Measurements from ENCODE around the gene TCERG1L.
"Not testable (repeated sequence)": the region's sequence is repeated elsewhere in the genome, so short reads cannot be mapped to it uniquely, and the experiment has no call there.

Gene TCERG1L

DNA sequence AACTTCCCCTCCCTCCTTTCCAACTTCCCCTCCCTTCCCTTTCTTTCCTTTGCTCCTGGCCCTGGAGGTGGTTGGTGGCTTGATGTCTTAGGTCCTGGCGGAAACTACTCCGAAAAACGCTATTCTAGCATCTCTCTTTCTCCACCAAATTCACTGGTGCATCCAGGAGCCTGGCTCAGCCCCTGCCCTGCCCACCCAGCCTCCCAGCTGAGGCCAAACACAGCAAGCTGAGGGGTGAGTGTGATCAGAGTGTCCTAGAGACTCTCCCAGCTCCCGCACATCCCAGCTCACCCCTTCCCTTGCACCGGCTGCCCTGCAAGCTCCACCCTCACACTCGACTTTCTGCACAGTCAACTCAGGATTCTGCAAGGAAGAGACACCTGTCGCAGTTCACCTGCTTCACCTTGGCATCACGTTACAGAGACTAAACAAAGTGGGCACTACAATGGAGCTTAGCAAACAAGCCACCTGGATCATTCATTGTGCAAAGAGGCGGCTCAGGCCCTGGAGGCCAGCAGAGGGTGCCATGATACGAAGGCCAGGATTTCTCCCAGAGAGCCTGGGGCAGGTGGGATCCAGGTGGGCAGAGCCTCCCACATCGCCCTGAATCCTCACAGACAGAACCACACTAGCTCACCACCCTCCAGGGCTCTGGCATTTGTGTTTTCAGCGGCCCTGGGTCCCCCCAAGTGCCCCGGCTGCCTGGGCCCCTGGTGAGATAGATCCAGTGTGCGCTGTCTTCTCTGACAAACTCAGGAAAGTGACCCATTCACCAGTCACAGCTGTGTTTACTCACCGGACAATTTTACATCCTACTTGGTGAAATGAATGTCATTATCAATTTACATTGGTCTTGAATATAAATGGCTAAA, 169.6 kb downstream of the TCERG1L start:
- no peak for DNase-seq

GRCh38 chr10:131141207-131141606, 170.3 kb downstream of the TCERG1L start:
- no peak for DNase-seq

DNA sequence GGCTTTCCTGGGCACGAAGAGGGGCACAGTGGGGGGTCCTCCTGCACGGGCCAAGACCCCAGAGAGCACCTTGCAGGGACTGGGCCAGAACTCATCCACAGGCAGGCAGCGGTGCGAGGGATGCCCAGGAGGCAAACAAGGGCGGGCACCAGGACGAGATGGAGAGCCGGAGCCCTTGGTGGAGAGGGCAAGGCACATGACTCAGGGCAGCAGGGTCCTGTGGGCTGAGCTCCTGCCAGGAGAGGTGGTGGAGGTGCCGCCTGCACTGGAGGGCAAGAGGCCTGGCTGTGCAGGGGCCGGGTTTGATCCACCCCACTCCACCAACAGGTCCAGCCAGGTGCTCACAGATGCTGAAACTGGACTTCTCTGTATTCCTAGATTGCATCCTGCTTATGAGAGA, 170.9 kb downstream of the TCERG1L start:
- no peak for DNase-seq

DNA sequence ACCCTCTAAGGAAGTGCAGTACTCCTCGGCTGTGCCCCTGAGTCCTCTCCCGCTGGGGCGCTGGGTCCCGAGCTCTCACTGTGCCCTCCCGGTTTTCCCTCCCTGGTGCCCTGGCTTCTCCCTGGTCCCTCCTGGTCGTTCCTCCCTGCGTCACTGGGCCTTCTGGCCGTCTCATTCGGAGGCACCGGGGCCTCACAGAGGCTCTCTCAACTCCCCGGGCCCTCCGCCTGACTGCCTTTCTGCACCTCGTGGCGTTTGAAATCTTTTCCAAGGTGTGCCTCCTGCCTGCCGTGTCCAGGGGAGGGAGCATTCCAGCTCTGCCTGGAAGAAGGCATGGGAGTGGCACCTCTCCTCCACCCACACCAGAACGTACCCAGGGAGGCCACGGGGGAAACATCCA, 174.3 kb downstream of the TCERG1L start:
- DNase-seq = no peak

- DNase-seq = not testable (repeated sequence)
Measured at GRCh38 chr10:131136336-131136735, 175.2 kb downstream of the TCERG1L start.

GRCh38 chr10:131135716-131136115, 175.8 kb downstream of the TCERG1L start:
- DNase-seq = no peak

- no peak for DNase-seq
Measured at GRCh38 chr10:131134651-131135050, 176.9 kb downstream of the TCERG1L start.

DNA sequence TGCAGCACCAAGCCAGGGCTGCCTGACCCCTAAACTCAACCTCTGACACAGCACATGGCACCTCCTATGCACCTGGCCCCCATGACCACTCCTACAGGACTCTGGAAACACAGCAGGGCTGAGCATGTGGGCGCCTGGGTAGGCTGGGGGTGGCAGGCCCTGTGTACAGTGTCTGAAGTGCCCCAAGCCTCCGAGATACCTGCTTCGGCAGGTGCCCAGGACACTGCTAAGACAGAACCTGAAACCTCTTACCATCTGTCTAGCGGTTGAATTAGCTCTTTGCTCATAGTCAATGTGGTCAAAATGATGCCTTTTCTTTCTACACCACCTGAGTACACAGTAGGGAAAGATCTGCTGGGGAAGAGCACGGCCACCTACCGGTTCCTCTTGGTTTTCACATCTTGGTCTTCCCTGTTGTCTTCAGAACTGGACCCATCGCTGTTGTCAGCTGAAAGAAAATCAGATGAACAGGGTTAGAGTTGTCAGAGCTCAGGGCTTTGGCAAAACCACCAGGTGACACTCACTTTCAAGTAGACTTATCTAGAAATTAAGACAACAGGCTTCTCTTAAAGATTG, 177.4 kb downstream of the TCERG1L start:
- no peak for DNase-seq

DNA sequence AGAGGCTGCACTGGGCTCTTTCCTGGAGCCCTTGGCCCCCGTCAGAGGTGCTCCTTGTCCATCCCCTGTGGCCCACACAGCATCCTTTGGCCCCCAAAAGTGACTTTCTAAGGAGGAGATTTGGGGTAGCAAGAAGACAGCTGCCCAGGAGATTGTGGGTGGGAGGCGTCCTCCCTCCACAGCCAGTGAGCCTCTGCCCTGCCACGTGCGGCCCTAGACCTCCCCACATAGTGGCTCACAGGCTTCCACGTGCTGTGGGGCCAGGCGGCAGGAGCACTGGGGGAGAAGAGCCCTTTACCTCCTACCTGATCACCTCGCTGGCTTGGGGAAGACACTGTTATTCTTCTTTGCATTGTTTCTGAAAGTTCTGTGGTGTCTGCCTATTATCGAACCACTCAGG, 178.8 kb downstream of the TCERG1L start:
- DNase-seq = no peak

DNA sequence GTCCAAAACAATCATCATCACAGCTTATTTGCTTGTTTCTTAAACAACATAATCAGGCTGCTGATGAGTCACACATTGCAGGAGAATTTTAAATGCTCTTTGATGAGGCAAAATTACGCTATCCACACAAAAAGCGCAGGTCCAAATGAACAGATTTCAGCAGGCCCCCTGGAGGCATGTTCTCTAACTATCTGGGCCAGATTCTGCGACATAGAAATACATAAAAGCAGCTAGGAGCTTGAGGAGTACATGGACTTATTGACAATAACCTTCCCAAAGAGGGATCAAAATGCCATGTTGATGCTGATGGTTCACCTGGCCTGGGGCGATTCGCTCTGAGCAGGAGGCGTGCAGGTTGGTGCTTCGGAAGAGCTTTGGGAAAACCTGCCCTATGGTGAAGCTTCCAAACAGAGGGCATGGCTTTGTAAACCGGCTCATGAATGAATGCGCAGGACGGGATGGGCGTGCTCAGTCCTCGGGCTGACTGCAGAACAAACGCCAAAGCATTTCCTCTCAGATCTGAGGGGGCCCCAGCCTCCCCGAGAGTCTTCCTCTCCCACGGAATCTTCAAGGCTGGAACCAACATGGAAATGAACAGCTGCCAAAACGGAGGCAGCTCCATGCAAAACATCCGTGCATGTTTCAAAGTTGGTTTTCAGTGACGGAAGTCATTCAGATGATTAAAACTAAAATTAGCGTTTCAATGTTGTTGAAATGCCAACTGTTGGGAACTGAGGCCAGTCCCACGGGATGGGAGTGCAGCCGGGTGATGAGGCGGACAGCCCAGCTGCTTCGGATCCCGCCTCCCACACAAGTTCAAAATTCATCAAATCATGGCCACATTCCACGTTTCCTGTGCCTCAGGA, 179.6 kb downstream of the TCERG1L start:
- no peak for DNase-seq

GRCh38 chr10:131130025-131130424, 181.5 kb downstream of the TCERG1L start:
- no peak for DNase-seq

DNA sequence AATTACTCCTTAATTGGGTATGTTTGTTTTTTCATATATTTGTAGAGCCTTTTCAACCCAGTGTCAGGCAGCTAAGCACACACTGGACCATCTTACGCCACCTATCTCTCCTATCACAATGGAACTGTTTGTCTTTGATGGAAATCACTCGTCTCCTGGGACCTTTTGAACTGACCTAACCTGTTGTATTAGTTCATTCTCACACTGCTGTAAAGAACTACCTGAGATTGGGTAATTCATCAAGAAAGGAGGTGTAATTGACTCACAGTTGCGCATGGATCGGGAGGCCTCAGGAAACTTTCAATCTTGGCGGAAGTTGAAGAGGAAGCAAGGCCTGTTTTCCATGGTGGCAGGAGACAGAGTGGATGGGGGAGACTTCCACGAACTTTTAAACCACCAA, 182.0 kb downstream of the TCERG1L start:
- DNase-seq = no peak

DNA sequence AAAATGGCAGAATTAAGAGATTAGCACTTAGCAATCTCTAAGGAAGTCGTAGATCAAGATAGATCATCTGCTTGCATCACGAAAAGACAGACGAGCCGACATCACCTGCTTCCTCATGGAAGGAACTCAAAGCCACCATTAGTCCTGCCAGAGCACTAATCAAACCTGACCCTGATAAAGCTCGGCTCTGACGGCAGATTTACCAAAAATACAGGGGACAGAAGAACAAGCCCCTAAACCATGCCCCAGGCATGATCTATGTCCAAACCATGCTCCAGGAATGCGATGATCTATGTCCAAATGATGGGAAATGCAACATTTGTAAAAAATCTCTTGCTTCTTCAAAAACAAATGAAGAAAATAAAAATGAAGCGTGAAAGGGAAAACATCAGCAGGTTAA, 182.8 kb downstream of the TCERG1L start:
- no peak for DNase-seq

GRCh38 chr10:131127610-131128009, 183.9 kb downstream of the TCERG1L start:
- DNase-seq = no peak

DNA sequence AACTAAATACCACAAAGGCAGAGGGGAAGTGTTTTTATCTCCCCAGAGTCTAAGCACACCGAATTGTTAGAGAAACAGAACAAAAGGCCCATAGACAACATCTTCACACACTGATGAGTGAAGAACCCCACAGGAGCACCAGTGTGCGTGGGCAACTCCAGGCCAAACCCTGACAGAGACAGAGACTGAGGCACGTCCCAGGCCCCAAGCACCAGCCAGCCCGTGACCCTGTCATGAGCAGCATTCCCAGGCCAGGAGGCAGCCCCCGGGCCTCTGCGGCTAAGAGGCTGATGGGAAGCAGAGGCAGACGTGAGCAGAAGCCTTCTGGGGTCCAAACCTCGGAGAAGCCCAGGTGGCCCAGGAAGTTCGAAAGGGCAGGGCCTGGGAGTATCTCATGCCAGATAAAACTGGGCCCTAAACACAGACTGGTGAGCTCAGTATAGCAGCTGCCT, 184.4 kb downstream of the TCERG1L start:
- DNase-seq = peak; percentile 75

- no peak for DNase-seq
Measured at GRCh38 chr10:131126321-131127137, 185.0 kb downstream of the TCERG1L start.

DNA sequence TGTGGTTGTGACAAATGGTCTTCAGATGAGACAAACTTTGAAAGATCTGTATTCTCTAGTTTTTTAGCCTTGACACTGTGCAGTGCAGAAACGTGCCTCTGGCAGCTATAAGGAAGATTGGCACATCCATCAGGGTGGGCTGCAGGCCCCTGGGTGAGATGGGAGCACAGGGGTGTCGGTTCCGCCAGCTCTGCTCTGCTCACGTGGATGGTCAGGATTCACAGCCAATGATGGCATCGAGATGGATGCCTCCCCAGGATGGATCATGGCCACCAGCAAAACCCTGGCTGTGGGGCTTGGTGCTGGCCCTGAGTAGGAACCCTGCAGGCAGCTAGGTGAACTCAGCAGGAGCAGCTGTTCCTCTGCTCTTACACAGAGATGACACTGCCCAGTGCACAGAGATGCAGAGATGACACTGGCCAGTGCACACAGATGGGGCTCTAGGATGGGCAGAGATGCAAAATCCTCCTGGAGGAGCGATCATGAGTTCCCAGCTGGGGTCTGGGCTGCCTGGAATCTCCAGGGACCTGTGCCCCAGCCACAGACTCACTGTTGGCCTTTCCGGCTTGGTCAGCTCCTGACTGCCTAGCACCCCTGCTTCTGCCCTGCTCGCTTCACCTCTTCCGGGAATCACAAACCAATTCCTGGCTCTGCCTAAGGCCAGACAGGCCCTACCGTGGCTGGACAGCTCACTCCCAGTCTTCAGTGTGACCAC, 185.9 kb downstream of the TCERG1L start:
- no peak for DNase-seq

DNA sequence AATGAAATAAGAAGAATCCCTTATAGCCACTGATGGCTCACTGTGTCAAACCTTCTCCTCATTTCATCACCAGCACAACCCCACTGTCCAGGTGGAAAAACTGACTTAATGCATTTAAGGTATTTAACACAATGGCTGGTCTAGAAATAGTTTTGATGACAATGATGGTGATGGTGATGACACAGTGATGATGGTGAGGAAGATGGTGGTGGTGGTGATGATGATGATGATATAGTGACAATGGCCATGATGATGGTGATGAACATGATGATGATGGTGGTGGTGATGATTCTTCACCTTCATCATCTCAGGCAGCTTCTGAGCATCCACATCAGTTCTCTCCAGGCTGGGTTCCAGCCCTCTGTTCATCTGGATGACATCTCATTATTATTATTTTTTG, 186.6 kb downstream of the TCERG1L start:
- no peak for DNase-seq

GRCh38 chr10:131123496-131123895, 188.0 kb downstream of the TCERG1L start:
- no peak for DNase-seq

DNA sequence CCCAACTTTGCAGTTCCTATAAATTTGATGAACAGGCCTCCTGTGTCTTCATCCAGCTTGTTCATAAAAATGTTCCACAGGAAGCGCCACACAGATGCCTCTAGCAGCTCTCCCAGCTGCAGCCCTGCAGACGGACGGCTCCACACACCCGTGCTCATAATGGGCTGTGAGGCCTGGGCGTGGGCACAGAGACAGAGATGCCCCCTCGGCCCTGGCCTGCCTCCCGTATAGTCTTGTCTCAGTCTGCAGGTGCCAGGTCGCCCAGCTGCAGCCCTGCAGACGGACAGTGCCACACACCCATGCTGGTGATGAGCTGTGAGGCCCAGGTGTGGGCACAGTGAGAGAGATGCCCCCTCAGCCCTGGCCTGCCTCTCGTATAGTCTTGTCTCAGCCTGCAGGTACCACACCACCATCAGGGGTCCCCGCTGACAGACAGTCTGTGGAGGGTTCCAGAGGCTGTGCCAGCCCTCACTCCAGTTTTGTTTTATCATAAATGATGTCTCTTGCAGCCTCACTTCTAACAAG, 189.9 kb downstream of the TCERG1L start:
- no peak for DNase-seq

- DNase-seq = no peak
Measured at GRCh38 chr10:131119626-131120355, 191.7 kb downstream of the TCERG1L start.
